Esophagus muscularis mucosa (tissue), 3 donors: Measurements from ENCODE around the gene SELENOH.

ENCODE experiments used
- POLR2AphosphoS5 ChIP-seq, 2 donors: sonication (generic); formaldehyde crosslinking; IDR thresholded peaks; one replicate each; pipeline ENCODE4 v1.6.1; 2017; ENCODE audit warnings: antibody characterized with exemption in 2 of 2
- TF ChIP-seq, protein P1 (sequence below), 3 experiments: fragments of 200-600 bp in 2 of 3; fragments of 450-650 bp in 1 of 3; sonication (generic) in 2 of 3; IDR thresholded peaks; one replicate each; pipeline ENCODE4 v1.5.1; 2017 to 2019; ENCODE audit warnings: antibody characterized with exemption in 3 of 3, mild to moderate bottlenecking in 2 of 3, moderate library complexity in 1 of 3

DNA sequence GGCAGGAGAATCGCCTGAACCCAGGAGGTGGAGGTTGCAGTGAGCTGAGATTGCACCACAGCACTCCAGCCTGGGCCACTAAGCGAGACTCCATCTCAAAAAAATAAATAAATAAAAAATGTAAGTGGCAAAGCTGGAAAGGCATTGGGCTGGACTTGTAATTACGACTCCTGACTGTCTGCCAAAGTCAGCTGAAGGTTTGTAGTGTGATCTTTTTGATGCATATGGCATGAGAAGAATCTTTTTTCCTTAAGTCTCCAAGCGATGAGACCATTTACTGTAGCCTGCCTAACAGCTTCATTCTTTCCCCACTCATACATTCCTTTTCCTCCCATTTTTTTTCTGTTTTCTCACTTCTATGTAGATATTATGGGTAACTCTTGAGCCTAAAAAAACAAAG lies 45.1 kb downstream of the SELENOH start:
- no peak for TF ChIP-seq POLR2AphosphoS5 (IDR thresholded peaks at IDR 0.05)
- TF ChIP-seq, protein P1, sequence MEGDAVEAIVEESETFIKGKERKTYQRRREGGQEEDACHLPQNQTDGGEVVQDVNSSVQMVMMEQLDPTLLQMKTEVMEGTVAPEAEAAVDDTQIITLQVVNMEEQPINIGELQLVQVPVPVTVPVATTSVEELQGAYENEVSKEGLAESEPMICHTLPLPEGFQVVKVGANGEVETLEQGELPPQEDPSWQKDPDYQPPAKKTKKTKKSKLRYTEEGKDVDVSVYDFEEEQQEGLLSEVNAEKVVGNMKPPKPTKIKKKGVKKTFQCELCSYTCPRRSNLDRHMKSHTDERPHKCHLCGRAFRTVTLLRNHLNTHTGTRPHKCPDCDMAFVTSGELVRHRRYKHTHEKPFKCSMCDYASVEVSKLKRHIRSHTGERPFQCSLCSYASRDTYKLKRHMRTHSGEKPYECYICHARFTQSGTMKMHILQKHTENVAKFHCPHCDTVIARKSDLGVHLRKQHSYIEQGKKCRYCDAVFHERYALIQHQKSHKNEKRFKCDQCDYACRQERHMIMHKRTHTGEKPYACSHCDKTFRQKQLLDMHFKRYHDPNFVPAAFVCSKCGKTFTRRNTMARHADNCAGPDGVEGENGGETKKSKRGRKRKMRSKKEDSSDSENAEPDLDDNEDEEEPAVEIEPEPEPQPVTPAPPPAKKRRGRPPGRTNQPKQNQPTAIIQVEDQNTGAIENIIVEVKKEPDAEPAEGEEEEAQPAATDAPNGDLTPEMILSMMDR (IDR thresholded peaks at IDR 0.05) = no peak
